Measurements from ENCODE around the gene WDR27. TPM values are rescaled to one million over a fixed set of nuclear protein-coding genes. Genes with fewer than 3 reads are reported as not detected.

The WDR27 gene
- polyA plus RNA-seq, 3 donors, result 0.95 to 20.5 (median 2.0) TPM

- Histone ChIP-seq H3K4me1 (ENCODE audit: control insufficient read depth in 1 of 2, insufficient read depth in 2 of 2, low read length in 2 of 2) (peaks cover 0 to 6% of the 10 kb centered on the region in 2 donors), H3K4me3 (replicated peaks in 1 of 3; ENCODE audit: low read depth in 2 of 3, low read length in 3 of 3) (no peak overlapping the region), H3K79me2 (ENCODE audit: insufficient read depth, low read length) (no peaks in the 10 kb centered on the region), H3K36me3 (replicated peaks in 1 of 2; ENCODE audit: control insufficient read depth in 1 of 2, insufficient read depth in 2 of 2, low read length in 2 of 2) (peaks cover 0 to 14% of the 10 kb centered on the region in 2 donors), H3K4me2 (replicated peaks; ENCODE audit: extremely low read depth, low read length, poor library complexity, severe bottlenecking) (no peak overlapping the region), H3K27ac (ENCODE audit: low read depth in 1 of 2, low read length in 2 of 2) (no peak overlapping the region), H3K9ac (ENCODE audit: insufficient read depth, low read length, poor library complexity, severe bottlenecking) (no peak overlapping the region), H3K9me3 (replicated peaks in 1 of 2; ENCODE audit: control insufficient read depth in 1 of 2, insufficient read depth in 1 of 2, low read length in 2 of 2) (no peaks in the 10 kb centered on the region), H3K27me3 (ENCODE audit: control insufficient read depth in 2 of 2, insufficient read depth in 2 of 2, low read length in 2 of 2) (no peaks in the 10 kb centered on the region), H4K20me1 (ENCODE audit: insufficient read depth, low read length) (no peaks in the 10 kb centered on the region), H2AFZ (ENCODE audit: insufficient read depth, low read depth, low read length, poor library complexity, severe bottlenecking) (no peak overlapping the region)
- H3K4me1 Mint-ChIP-seq, result peaks cover 9% of the 10 kb centered on the region
- H3K36me3 Mint-ChIP-seq, result peaks cover 7 to 11% of the 10 kb centered on the region in 2 donors
- 96% methylated on average over 9 of the region's 11 CpGs for WGBS (ENCODE audit: insufficient coverage)
- intact Hi-C loops (cut with micrococcal nuclease), result no loop called here
- DNase-seq, result no peak
- H3K27ac Mint-ChIP-seq, result no peak overlapping the region
- H3K27me3 Mint-ChIP-seq (ENCODE audit: low read depth in 3 of 3), result peaks cover 0 to 6% (median 4%) of the 10 kb centered on the region in 3 donors
- peaks cover 0 to 6% (median 3%) of the 10 kb centered on the region in 7 donors for H3K9me3 Mint-ChIP-seq
- H3K4me3 Mint-ChIP-seq, result no peak overlapping the region
- TF ChIP-seq CTCF (IDR thresholded peaks at IDR 0.05), result no peak
These were observed 48.9 kb downstream of the WDR27 start for GRCh38 chr6:169652896-169653295.

- no peak for DNase-seq
These were observed 50.3 kb downstream of the WDR27 start for GRCh38 chr6:169651498-169651897.

More at GRCh38 chr6:169651498-169651897, 50.3 kb downstream of the WDR27 start:
- H3K36me3 ChIP-seq (replicated peaks in 1 of 2; ENCODE audit: control insufficient read depth in 1 of 2, insufficient read depth in 2 of 2, low read length in 2 of 2), result peaks cover 0 to 5% of the 10 kb centered on the region in 2 donors
- H3K79me2 ChIP-seq (ENCODE audit: insufficient read depth, low read length), result no peaks in the 10 kb centered on the region
- peaks cover 9% of the 10 kb centered on the region for H3K4me1 Mint-ChIP-seq
- no peak overlapping the region for H3K9ac ChIP-seq (ENCODE audit: insufficient read depth, low read length, poor library complexity, severe bottlenecking)
- intact Hi-C loops (cut with micrococcal nuclease), result no loop called here
- no peak overlapping the region for H3K4me3 Mint-ChIP-seq
- peaks cover 0 to 6% of the 10 kb centered on the region in 2 donors for H3K4me1 ChIP-seq (ENCODE audit: control insufficient read depth in 1 of 2, insufficient read depth in 2 of 2, low read length in 2 of 2)
- no peak overlapping the region for H3K27ac Mint-ChIP-seq
- no peak overlapping the region for H2AFZ ChIP-seq (ENCODE audit: insufficient read depth, low read depth, low read length, poor library complexity, severe bottlenecking)
- H3K27me3 Mint-ChIP-seq (ENCODE audit: low read depth in 3 of 3), result peaks cover 0 to 6% (median 3%) of the 10 kb centered on the region in 3 donors
- no peak for TF ChIP-seq CTCF (IDR thresholded peaks at IDR 0.05)
- H4K20me1 ChIP-seq (ENCODE audit: insufficient read depth, low read length), result no peaks in the 10 kb centered on the region
- no peak overlapping the region for H3K4me2 ChIP-seq (replicated peaks; ENCODE audit: extremely low read depth, low read length, poor library complexity, severe bottlenecking)
- H3K27ac ChIP-seq (ENCODE audit: low read depth in 1 of 2, low read length in 2 of 2), result no peak overlapping the region
- 95% methylated on average over 11 of the region's 12 CpGs for WGBS (ENCODE audit: insufficient coverage)
- H3K36me3 Mint-ChIP-seq, result peaks cover 0 to 7% of the 10 kb centered on the region in 2 donors
- H3K9me3 ChIP-seq (replicated peaks in 1 of 2; ENCODE audit: control insufficient read depth in 1 of 2, insufficient read depth in 1 of 2, low read length in 2 of 2), result no peaks in the 10 kb centered on the region
- no peaks in the 10 kb centered on the region for H3K27me3 ChIP-seq (ENCODE audit: control insufficient read depth in 2 of 2, insufficient read depth in 2 of 2, low read length in 2 of 2)
- no peak overlapping the region for H3K4me3 ChIP-seq (replicated peaks in 1 of 3; ENCODE audit: low read depth in 2 of 3, low read length in 3 of 3)
- H3K9me3 Mint-ChIP-seq, result peaks cover 0 to 6% (median 3%) of the 10 kb centered on the region in 7 donors

Data from CD14-positive monocyte (primary cell).